ENCODE measurements around the gene RIMBP2.

RIMBP2 gene

GRCh38 chr12:130513556-130513955, 202.5 kb downstream of the RIMBP2 start:
- no peak for DNase-seq (ENCODE audit: low read depth in 3 of 3, low spot score in 1 of 3)

GRCh38 chr12:130511285-130511684, 204.8 kb downstream of the RIMBP2 start:
- DNase-seq (ENCODE audit: low read depth in 3 of 3, low spot score in 1 of 3) = no peak

GRCh38 chr12:130509454-130509853, 206.6 kb downstream of the RIMBP2 start:
- DNase-seq (ENCODE audit: low read depth in 3 of 3, low spot score in 1 of 3) = no peak

GRCh38 chr12:130508847-130509246, 207.3 kb downstream of the RIMBP2 start:
- DNase-seq (ENCODE audit: low read depth in 3 of 3, low spot score in 1 of 3) = no peak

- no peak for DNase-seq (ENCODE audit: low read depth in 3 of 3, low spot score in 1 of 3)
These were observed 207.8 kb downstream of the RIMBP2 start for GRCh38 chr12:130508318-130508717.

GRCh38 chr12:130506844-130507243, 209.3 kb downstream of the RIMBP2 start:
- no peak for DNase-seq (ENCODE audit: low read depth in 3 of 3, low spot score in 1 of 3)

- DNase-seq (ENCODE audit: low read depth in 3 of 3, low spot score in 1 of 3) = no peak
These were observed 211.3 kb downstream of the RIMBP2 start for GRCh38 chr12:130504840-130505175.

- DNase-seq (ENCODE audit: low read depth in 3 of 3, low spot score in 1 of 3) = no peak
These were observed 211.8 kb downstream of the RIMBP2 start for GRCh38 chr12:130504110-130504839.

- no peak for DNase-seq (ENCODE audit: low read depth in 3 of 3, low spot score in 1 of 3)
These were observed 214.3 kb downstream of the RIMBP2 start for GRCh38 chr12:130501821-130502220.

- DNase-seq (ENCODE audit: low read depth in 3 of 3, low spot score in 1 of 3) = no peak
These were observed 215.2 kb downstream of the RIMBP2 start for GRCh38 chr12:130500835-130501330.

GRCh38 chr12:130499474-130499873, 216.6 kb downstream of the RIMBP2 start:
- no peak for DNase-seq (ENCODE audit: low read depth in 3 of 3, low spot score in 1 of 3)

- no peak for DNase-seq (ENCODE audit: low read depth in 3 of 3, low spot score in 1 of 3)
These were observed 217.3 kb downstream of the RIMBP2 start for GRCh38 chr12:130498589-130499385.

- DNase-seq (ENCODE audit: low read depth in 3 of 3, low spot score in 1 of 3) = no peak
These were observed 218.1 kb downstream of the RIMBP2 start for GRCh38 chr12:130497991-130498390.

GRCh38 chr12:130497321-130497720, 218.8 kb downstream of the RIMBP2 start:
- no peak for DNase-seq (ENCODE audit: low read depth in 3 of 3, low spot score in 1 of 3)

GRCh38 chr12:130496516-130497120, 219.5 kb downstream of the RIMBP2 start:
- no peak for DNase-seq (ENCODE audit: low read depth in 3 of 3, low spot score in 1 of 3)

- DNase-seq (ENCODE audit: low read depth in 3 of 3, low spot score in 1 of 3) = no peak
These were observed 220.9 kb downstream of the RIMBP2 start for GRCh38 chr12:130495156-130495555.

GRCh38 chr12:130494736-130495135, 221.4 kb downstream of the RIMBP2 start:
- no peak for DNase-seq (ENCODE audit: low read depth in 3 of 3, low spot score in 1 of 3)

- DNase-seq (ENCODE audit: low read depth in 3 of 3, low spot score in 1 of 3) = no peak
These were observed 222.1 kb downstream of the RIMBP2 start for GRCh38 chr12:130493951-130494350.

GRCh38 chr12:130491421-130492357, 224.4 kb downstream of the RIMBP2 start:
- no peak for DNase-seq (ENCODE audit: low read depth in 3 of 3, low spot score in 1 of 3)

- no peak for DNase-seq (ENCODE audit: low read depth in 3 of 3, low spot score in 1 of 3)
These were observed 225.4 kb downstream of the RIMBP2 start for GRCh38 chr12:130490674-130491073.

GRCh38 chr12:130489293-130489692, 226.8 kb downstream of the RIMBP2 start:
- DNase-seq (ENCODE audit: low read depth in 3 of 3, low spot score in 1 of 3) = no peak

Data from stimulated activated CD4-positive, alpha-beta T cell treated with anti-CD3 and anti-CD28 coated beads, TNF-alpha, amount 100 ng/mL, for 1 hour (primary cell).